GM21723 (cell line): ENCODE measurements around the gene CRACR2B.

Experiments used
- ATAC-seq: cut with Tn5 transposase; IDR thresholded peaks from one replicate; pipeline ENCODE4 v1.9.1; 2021; ENCODE audit warnings: mild to moderate bottlenecking, moderate library complexity; ENCODE audit not compliant: unreplicated experiment

The CRACR2B gene

DNA sequence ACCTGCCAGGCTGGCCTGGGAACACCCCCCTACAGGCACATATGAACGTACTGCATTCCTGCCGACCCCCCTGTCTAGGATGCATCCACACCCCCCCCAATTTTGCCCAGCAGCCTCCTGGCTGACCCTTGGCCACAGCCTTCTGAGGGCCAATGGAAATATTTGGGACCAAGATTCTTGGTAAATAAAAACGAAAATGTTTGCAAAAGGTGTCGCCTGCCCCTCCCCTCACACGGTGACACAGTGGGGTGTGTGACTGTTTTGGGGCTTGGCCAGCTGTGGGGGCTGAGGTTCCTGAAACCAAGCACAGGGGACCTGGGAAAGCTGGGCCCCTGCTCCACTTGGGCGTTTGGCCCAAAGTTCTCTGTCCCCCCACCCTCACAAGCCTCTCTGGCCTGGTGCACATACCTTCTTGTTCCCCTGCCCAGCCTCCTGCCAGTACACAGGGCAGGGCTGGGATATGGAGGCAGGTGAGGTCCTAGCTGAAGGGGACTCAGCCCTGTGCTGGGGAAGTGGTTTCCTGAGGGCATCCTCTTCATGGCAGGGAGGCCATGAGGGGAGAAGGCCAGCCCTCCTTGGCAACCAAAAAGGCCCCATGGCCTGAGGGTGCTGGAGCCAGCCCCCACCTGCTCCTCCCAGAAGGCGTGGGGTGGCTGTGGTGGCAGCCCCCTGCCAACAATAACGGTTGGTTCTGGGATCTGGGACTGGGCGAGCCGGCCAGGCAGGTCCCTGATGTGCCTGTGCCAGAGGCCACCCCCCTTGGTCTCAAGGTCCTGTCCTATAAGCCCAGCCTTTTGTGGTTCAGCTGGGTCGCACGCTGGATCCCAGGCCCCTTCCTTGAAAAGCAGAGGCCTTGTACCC, 2.1 kb upstream of the CRACR2B start:
- no peak for ATAC-seq

GRCh38 chr11:826227-826621, 1.5 kb upstream of the CRACR2B start:
- no peak for ATAC-seq

- ATAC-seq = no peak
Measured at GRCh38 chr11:826836-827145, 928 bp upstream of the CRACR2B start.

DNA sequence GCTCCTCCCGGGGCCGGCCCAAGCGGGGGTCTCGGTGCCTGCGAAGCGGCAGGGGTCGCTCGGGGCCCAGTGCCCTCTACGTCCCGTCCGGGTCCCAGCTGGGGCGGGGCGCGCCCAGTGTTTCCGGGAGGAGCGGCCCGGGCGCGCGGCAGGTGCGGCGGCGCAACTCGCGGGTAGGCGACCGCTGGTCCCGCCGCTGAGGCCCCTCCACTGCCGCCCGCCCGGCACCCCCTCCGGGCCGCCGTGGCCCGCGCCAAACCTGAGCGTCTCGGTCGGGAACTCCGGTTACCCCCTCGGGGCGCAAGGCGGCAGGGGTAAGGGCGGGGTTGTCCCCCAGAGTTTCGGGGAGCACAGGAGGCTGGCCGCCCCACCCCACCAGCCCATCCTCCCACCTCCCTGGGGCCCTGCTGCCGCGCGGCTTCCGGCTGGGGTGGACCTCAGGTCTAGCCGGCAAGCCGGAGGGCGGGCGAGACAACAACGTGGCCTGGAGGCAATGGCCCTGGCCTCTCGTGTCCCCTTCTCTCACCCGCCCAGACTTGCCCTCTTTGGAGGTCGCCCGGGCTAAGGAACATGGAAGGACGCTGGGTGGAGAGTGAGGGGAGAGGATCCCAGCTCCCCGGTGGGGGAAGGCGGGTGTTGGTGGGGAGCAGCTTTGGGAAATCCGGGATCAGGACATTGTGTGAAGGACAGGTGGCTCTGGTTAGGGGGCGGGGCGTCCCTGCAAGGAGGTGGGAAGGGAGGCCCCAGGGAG, 398 bp upstream of the CRACR2B start:
- no peak for ATAC-seq

- ATAC-seq = no peak
Measured at GRCh38 chr11:828506-829175, 922 bp downstream of the CRACR2B start.

- no peak for ATAC-seq
Measured at GRCh38 chr11:829176-829846, 1.6 kb downstream of the CRACR2B start.

DNA sequence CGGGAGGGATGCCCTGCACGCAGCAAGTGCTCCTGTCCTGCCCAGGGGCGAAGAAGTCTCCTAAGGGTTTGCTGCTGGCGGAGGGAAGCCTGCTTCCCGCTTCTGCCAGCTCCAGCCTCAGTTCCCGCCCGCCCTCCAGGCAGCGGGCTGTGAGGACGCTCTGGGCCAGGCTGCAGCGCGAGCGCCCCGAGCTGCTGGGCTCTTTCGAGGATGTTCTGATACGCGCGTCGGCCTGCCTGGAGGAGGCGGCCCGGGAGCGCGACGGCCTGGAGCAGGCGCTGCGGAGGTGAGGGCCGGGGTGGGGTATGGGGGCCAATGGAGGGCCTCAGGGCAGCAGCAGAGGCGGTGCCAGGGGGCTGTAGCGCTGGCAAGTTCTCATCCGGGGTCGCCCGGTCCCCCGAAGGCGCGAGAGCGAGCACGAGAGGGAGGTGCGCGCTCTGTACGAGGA, 2.2 kb downstream of the CRACR2B start:
- ATAC-seq = no peak

DNA sequence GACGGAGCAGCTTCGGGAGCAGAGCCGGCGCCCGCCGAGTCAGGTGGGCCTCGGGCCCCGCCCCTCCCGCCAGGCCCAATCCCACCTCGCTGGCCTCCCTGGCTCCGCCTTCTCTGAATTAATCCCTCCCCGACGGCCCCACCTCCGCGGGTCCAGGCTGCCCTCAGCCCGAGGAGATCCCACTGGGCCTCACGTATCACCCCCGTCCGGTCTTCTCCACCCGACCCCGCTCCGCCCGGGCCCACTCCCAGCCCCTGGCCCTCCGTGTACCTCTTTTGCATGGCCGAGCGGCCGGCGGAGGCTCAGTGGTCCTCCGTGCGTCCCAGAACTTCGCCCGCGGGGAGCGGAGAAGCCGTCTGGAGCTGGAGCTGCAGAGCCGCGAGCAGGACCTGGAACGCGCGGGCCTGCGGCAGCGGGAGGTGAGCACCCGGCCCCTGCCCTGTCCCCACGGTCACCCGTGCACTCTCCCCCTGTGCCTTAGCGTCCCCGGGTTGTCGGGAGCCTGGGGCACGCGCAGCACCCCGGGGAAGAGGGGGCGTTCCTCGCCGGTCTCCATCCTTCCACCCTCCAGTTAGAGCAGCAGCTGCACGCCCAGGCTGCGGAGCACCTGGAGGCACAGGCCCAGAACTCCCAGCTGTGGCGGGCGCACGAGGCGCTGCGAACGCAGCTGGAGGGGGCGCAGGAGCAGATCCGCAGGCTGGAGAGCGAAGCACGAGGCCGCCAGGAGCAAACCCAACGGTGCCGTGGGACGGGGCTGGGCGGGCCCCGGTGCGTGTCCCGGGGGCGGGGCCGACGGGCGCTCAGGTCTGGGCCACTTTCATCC, 2.8 kb downstream of the CRACR2B start:
- ATAC-seq = no peak

DNA sequence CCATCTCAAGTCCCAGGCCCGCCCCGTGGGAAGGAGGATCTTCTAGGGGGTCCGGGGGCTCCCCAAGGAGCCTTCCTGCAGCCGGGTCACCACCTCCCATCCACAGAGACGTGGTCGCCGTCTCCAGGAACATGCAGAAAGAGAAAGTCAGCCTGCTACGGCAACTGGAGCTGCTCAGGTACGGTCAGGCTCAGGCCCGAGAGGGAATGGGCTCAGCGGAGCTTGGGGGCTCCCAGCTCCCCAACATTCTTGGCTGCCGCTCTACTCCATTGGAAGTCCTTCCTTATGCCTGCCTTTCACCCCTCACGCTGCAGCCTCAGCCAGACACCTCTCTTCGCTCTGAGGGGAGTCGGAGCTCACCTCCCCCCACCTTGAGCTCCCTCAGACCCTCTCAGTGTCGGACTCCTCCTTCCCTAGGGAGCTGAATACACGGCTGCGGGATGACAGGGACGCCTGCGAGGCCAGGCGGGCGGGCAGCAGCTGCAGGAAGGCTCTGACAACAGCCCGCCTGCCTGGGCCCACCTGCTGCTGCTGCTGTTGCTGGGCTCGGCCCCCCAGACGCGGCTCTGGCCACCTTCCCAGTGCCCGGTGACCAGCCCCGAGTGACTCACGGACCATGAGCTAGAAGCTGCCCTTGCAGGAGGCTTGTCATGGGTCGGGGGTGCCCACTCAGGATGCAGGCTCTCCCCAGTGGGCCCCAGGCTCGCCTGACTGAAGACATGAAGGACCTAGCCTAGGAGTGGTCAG, 3.6 kb downstream of the CRACR2B start:
- ATAC-seq = no peak

DNA sequence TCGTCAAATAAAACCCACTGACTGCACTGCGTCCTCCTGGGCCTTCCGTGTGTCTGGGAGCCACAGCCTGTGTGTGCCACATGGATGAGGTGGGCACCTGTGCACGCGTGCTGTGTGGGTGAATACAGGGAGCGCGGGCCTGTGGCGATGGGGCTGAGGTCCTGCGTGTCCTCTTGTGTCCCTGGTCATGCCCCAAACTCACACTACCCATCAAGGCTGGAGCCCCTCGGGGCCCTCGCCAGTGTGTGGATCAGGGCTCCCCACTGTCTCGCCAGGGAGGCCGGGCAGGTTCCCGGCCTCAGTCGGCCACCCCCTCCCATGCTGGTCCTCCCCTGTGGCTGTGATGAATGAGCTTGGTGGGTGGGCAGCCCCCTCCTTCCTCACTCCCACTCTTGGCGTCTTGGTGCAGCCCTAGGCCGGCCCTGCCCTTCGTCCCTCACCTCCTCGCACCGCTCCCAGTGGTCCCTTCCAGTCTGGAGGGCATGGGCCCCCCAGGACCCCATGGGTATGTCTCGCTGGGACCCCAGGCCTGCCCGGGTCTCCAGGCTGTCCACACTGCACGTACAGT, 4.3 kb downstream of the CRACR2B start:
- no peak for ATAC-seq

GRCh38 chr11:832529-833113, 4.9 kb downstream of the CRACR2B start, which contains the start of gene CD151:
CD151 (plus strand) TSS chr11:832952; CDS start chr11:836070, 3,118 bp downstream.
- ATAC-seq = peak; percentile 42

GRCh38 chr11:833114-833791, 5.5 kb downstream of the CRACR2B start:
- peak; percentile 27 for ATAC-seq

DNA sequence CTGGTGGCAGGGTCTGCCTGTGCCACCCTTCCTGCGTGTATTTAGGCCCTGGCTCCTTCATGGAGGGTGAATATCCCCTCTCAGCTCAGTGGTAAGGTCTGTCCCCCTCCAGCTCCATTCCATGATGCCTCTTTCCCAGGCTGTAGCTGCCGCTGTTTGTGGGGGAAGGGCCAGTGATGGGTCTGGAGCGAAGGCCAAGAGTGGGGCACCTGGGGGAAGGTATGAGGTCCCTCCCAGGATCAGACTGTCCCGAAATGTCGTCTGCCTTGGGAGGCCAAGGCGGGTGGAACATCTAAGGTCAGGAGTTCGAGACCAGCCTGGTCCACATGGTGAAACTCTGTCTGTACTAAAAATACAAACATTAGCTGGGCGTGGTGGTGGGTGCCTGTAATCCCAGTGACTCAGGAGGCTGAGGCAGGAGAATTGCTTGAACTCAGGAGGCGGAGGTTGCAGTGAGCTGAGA, 6.2 kb downstream of the CRACR2B start:
- ATAC-seq = no peak

DNA sequence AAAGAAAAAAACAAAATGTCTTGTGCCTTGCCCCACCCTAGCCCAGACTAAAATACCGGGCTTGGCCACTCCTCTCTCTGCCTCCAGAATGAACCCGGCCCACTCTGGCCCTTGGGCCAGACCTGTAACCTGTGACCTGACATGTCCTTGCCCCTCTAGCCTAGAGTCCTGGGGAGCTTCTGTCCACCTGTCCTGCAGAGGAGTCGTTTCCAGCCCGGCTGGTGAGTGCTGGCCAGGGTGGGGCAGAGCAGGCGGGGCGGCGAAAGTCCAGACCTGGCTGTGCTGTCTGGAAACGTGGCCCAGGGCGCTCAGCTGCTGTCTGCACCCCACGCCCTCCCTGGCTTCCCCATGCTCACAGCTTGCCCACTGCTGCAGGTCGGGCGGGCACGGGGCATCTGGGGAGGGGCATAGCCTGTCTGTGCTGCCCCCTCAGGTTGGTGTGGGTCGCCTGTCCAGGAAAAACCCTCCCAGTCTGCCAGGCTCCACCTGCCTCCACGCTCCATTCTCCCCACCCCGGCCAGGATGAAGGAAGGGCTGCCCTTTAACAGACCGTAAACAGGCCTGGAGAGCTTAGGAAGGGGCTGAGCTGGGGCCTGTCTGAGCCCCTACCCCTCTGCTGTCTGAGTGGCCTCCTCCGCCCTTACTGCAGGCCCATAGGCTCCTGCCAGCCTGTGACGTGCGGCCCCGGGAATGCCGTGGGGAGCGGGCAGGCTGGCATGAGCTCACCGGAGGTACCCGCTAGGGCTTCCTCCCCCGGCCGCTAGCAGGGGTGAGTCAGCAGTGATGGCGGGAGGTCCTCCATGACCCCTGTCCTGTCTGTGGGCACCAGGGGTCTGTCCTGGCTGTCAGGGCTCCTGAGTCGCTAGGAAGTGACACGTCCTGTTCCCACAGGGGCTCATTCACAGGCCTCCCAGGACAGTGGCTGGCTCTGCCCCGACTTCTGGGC, 6.9 kb downstream of the CRACR2B start:
- ATAC-seq = no peak

- ATAC-seq = no peak
Measured at GRCh38 chr11:836274-836673, 8.6 kb downstream of the CRACR2B start.

DNA sequence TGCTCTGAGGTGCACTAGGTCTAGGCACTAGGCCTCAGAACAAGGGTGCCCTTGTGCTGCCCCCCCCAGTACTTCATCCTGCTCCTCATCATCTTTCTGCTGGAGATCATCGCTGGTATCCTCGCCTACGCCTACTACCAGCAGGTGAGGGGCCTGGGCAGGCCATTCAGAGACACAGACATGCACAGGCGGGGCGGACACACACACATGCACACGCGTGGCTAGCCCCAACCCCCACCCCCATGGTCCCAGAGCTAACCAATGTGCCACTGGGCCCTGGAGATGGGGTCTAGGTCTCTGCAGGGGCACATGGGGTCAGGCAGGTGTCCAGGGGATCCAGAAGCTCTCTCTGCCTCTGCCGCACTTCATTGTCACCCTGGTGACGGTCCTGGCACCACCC, 9.0 kb downstream of the CRACR2B start:
- ATAC-seq = no peak
